Natural killer cell treated with Interleukin-12 subunit alpha and Interleukin-12 subunit beta and Interleukin-15 and Interleukin-18, amount 100 ng/mL, for 72 hours (primary cell): ENCODE measurements around the gene ARHGEF19. TPM values are rescaled to one million over a fixed set of nuclear protein-coding genes. Genes with fewer than 3 reads are reported as not detected.

ENCODE experiments used
- ATAC-seq, 2 donors: fragments of 150-1000 bp; cut with Tn5 transposase in 1 of 2; sonication (Bioruptor Pico), chemical (Tn5 transposase) in 1 of 2; 2 replicates each; pipeline ENCODE4 v1.10.0; 2021
- DNase-seq: peaks from one replicate; pipeline ENCODE4 v3.0.0; 2022; ENCODE audit warnings: low spot score
- H3K27ac Mint-ChIP-seq, 2 donors: 1 replicate in 1 of 2; 2 replicates in 1 of 2; pipeline ENCODE4 v1.8.0; 2022; ENCODE audit warnings: mixed read lengths in 2 of 2, mild to moderate bottlenecking in 1 of 2, moderate library complexity in 1 of 2
- H3K27me3 Mint-ChIP-seq, 2 donors: 1 replicate in 1 of 2; 2 replicates in 1 of 2; pipeline ENCODE4 v1.8.0; 2022; ENCODE audit warnings: mixed read lengths in 2 of 2
- H3K36me3 Mint-ChIP-seq: one replicate; pipeline ENCODE4 v1.8.0; 2022; ENCODE audit warnings: mixed read lengths
- H3K4me1 Mint-ChIP-seq, 2 donors: 1 replicate in 1 of 2; 2 replicates in 1 of 2; pipeline ENCODE4 v1.8.0; 2022; ENCODE audit warnings: low read depth in 2 of 2, mixed read lengths in 2 of 2, mild to moderate bottlenecking in 1 of 2
- H3K4me3 Mint-ChIP-seq: one replicate; pipeline ENCODE4 v1.8.0; 2022; ENCODE audit warnings: mixed read lengths
- H3K9me3 Mint-ChIP-seq: 2 replicates; pipeline ENCODE4 v1.8.0; 2022; ENCODE audit warnings: mixed read lengths
- total RNA-seq, 2 donors: library from RNA; stranded (reverse); gene quantifications; one replicate each; pipeline ENCODE4 v1.2.3, GENCODE V29; 2022

The ARHGEF19 gene
- total RNA-seq, 2 donors from 2014 or later = 13.0 to 14.0 TPM

- Mint-ChIP-seq H3K27me3 (peaks cover 0 to 5% of the 10 kb centered on the region in 2 donors), H3K27ac (no peak overlapping the region), H3K9me3 (no peaks in the 10 kb centered on the region), H3K4me1 (peaks cover 0 to 15% of the 10 kb centered on the region in 2 donors), H3K36me3 (no peaks in the 10 kb centered on the region), H3K4me3 (no peak overlapping the region)
- DNase-seq (no peak), ATAC-seq (no peak)
Measured at GRCh38 chr1:16150508-16150907, 61.9 kb downstream of the ARHGEF19 start.

- H3K9me3 Mint-ChIP-seq = no peaks in the 10 kb centered on the region
- DNase-seq (no peak), ATAC-seq (no peak)
- no peaks in the 10 kb centered on the region for H3K36me3 Mint-ChIP-seq
- peaks cover 0 to 15% of the 10 kb centered on the region in 2 donors for H3K4me1 Mint-ChIP-seq
- H3K4me3 Mint-ChIP-seq = no peak overlapping the region
- peaks cover 0 to 5% of the 10 kb centered on the region in 2 donors for H3K27me3 Mint-ChIP-seq
- H3K27ac Mint-ChIP-seq = no peak overlapping the region
Measured at GRCh38 chr1:16149702-16150488, 62.6 kb downstream of the ARHGEF19 start.

- DNase-seq (no peak), ATAC-seq (no peak)
- no peak overlapping the region for H3K27ac Mint-ChIP-seq
- H3K9me3 Mint-ChIP-seq = no peaks in the 10 kb centered on the region
- H3K36me3 Mint-ChIP-seq = no peaks in the 10 kb centered on the region
- H3K4me1 Mint-ChIP-seq = peaks cover 0 to 15% of the 10 kb centered on the region in 2 donors
- no peak overlapping the region for H3K4me3 Mint-ChIP-seq
- H3K27me3 Mint-ChIP-seq = peaks cover 0 to 5% of the 10 kb centered on the region in 2 donors
Measured at GRCh38 chr1:16149146-16149545, 63.3 kb downstream of the ARHGEF19 start.

GRCh38 chr1:16148329-16149092 is 63.9 kb downstream of the ARHGEF19 start:
- no peaks in the 10 kb centered on the region for H3K9me3 Mint-ChIP-seq
- no peaks in the 10 kb centered on the region for H3K36me3 Mint-ChIP-seq
- H3K27me3 Mint-ChIP-seq = peaks cover 0 to 5% of the 10 kb centered on the region in 2 donors
- DNase-seq (no peak), ATAC-seq (no peak)
- H3K4me3 Mint-ChIP-seq = no peak overlapping the region
- no peak overlapping the region for H3K27ac Mint-ChIP-seq
- peaks cover 0 to 15% of the 10 kb centered on the region in 2 donors for H3K4me1 Mint-ChIP-seq

Other genes with a start within 250 kb of the ARHGEF19 start
- gene ZBTB17, start 236.6 kb downstream of the ARHGEF19 start, total RNA-seq = 100 to 1,000 TPM in 1 of 2 donors, 10 to 100 TPM in 1; 75.6 to 102 TPM
- not detected for gene SRARP, start 208.4 kb downstream of the ARHGEF19 start, total RNA-seq
- gene HSPB7, start 194.6 kb downstream of the ARHGEF19 start, total RNA-seq = not detected
- under 1 TPM in 1 of 2 donors, not detected in 1; 0.24 TPM for gene CLCNKA, start 190.6 kb downstream of the ARHGEF19 start, total RNA-seq
- gene CLCNKB, start 168.9 kb downstream of the ARHGEF19 start, total RNA-seq = not detected
- not detected for gene FAM131C, start 139.0 kb downstream of the ARHGEF19 start, total RNA-seq
- gene EPHA2, start 56.6 kb downstream of the ARHGEF19 start, total RNA-seq = not detected
- 1 to 10 TPM; 3.2 to 3.8 TPM for gene CPLANE2, start 24.5 kb upstream of the ARHGEF19 start, total RNA-seq
- 10 to 100 TPM; 27.9 to 34.9 TPM for gene FBXO42, start 139.8 kb upstream of the ARHGEF19 start, total RNA-seq
- gene SZRD1, start 154.6 kb upstream of the ARHGEF19 start, total RNA-seq = 100 to 1,000 TPM; 232 to 279 TPM
- not detected for gene SPATA21, start 224.8 kb upstream of the ARHGEF19 start, total RNA-seq
- 10 to 100 TPM; 72.0 to 95.4 TPM for gene NECAP2, start 228.1 kb upstream of the ARHGEF19 start, total RNA-seq